GM12878 (cell line): ENCODE measurements around the gene DPPA5. TPM values are rescaled to one million over a fixed set of nuclear protein-coding genes. Genes with fewer than 3 reads are reported as not detected.

Experiments
- ATAC-seq: fragments of 200-7000 bp; cut with Tn5 transposase; 3 replicates; pipeline ENCODE4 v1.9.1; 2020; ENCODE audit warnings: mild to moderate bottlenecking, moderate library complexity
- BruUV-seq: library from RNA; stranded (reverse); fragments of 400-500 nt; replicated peaks from 2 replicates; lab custom pipeline; 2021; lab: Mats Ljungman, UMichigan
- CTCF ChIA-PET: fragments of 300-600 bp; sonication (Branson Sonifier 250); formaldehyde crosslinking; extraction: SDS; loops from one replicate; lab custom pipeline; 2021; ENCODE audit warnings: inconsistent platforms; lab: Yijun Ruan, JAX
- POLR2A ChIA-PET: fragments of 350-600 bp; formaldehyde crosslinking; extraction: SDS; loops from one replicate; lab custom pipeline; 2021; ENCODE audit warnings: inconsistent platforms; lab: Charles Lee
- RAD21 ChIA-PET: fragments of 300-600 bp; sonication (Branson Sonifier 250); formaldehyde crosslinking; loops from one replicate; lab custom pipeline; 2023; ENCODE audit warnings: antibody characterized with exemption; ENCODE audit not compliant: unreplicated experiment; lab: Charles Lee
- SMC1A ChIA-PET: fragments of 300-600 bp; sonication (Branson Sonifier 250); formaldehyde crosslinking; loops from one replicate; lab custom pipeline; 2023; ENCODE audit not compliant: unreplicated experiment, uncharacterized antibody; lab: Charles Lee
- DNase-seq: peaks from one replicate; pipeline ENCODE4 v3.0.0-alpha.2; 2011; ENCODE audit warnings: low read depth, low spot score
- FAIRE-seq: peaks from 3 replicates; lab custom pipeline; 2011; peaks lifted over from hg19 to GRCh38; lab: Jason Lieb, UNC
- H2AFZ ChIP-seq: 2 replicates; pipeline ENCODE4 v1.6.0; 2011; ENCODE audit warnings: low read depth, low read length, control low read depth; ENCODE audit not compliant: control insufficient read depth
- H3K27ac ChIP-seq: 2 replicates; pipeline ENCODE4 v1.5.1; 2011; ENCODE audit warnings: control low read depth; ENCODE audit not compliant: control insufficient read depth, insufficient read depth
- H3K27me3 ChIP-seq, 2 experiments: replicated peaks in 1 of 2; 2 replicates each; pipeline versions ENCODE4 v1.6.0 to v1.6.1; 2011; ENCODE audit warnings: low read length in 1 of 2; ENCODE audit not compliant: control insufficient read depth in 2 of 2, insufficient read depth in 2 of 2
- H3K36me3 ChIP-seq, 2 experiments: 2 replicates each; pipeline ENCODE4 v1.5.1; 2011; ENCODE audit warnings: low read length in 1 of 2; ENCODE audit not compliant: control insufficient read depth in 2 of 2, insufficient read depth in 2 of 2
- H3K4me1 ChIP-seq: 2 replicates; pipeline ENCODE4 v1.6.1; 2011; ENCODE audit warnings: mild to moderate bottlenecking, low read length, moderate library complexity, mixed read lengths; ENCODE audit not compliant: control insufficient read depth, insufficient read depth
- H3K4me2 ChIP-seq: 2 replicates; pipeline ENCODE4 v1.6.0; 2011; ENCODE audit warnings: control low read depth; ENCODE audit not compliant: control insufficient read depth, insufficient read depth
- H3K4me3 ChIP-seq: fragments of 200-600 bp; sonication (generic); 2 replicates; pipeline ENCODE4 v1.5.1; 2016
- H3K79me2 ChIP-seq: 2 replicates; pipeline ENCODE4 v1.6.0; 2011; ENCODE audit warnings: low read length; ENCODE audit not compliant: control insufficient read depth, insufficient read depth
- H3K9ac ChIP-seq: 2 replicates; pipeline ENCODE4 v1.8.0; 2011; ENCODE audit warnings: low read length, control low read depth, mixed read lengths; ENCODE audit not compliant: control insufficient read depth, insufficient read depth
- H3K9me3 ChIP-seq: replicated peaks from 3 replicates; pipeline ENCODE4 v1.5.1; 2011; ENCODE audit warnings: mild to moderate bottlenecking, low read length; ENCODE audit not compliant: control insufficient read depth, insufficient read depth
- H4K20me1 ChIP-seq: 2 replicates; pipeline ENCODE4 v1.6.0; 2011; ENCODE audit not compliant: control insufficient read depth, insufficient read depth
- ATF3 ChIP-seq: IDR thresholded peaks from 2 replicates; pipeline ENCODE4 v1.6.1; 2011; ENCODE audit warnings: low read depth, mild to moderate bottlenecking, low read length, moderate library complexity, borderline replicate concordance; ENCODE audit errors: extremely low read depth
- BCL3 ChIP-seq: IDR thresholded peaks from 2 replicates; pipeline ENCODE4 v1.6.1; 2011; ENCODE audit warnings: borderline replicate concordance, low read depth, mild to moderate bottlenecking, moderate library complexity, low read length; ENCODE audit not compliant: insufficient read depth, poor library complexity, severe bottlenecking
- CTCF ChIP-seq, 3 experiments: IDR thresholded peaks in 2 of 3; conservative IDR thresholded peaks in 1 of 3; 2 replicates each; pipeline ENCODE4 v1.5.1; 2011; ENCODE audit warnings: low read depth in 3 of 3, low read length in 3 of 3, mild to moderate bottlenecking in 3 of 3, control low read depth in 2 of 3, moderate library complexity in 2 of 3, inconsistent platforms in 1 of 3, mixed read lengths in 1 of 3; ENCODE audit not compliant: control insufficient read depth in 2 of 3, insufficient read depth in 1 of 3; ENCODE audit errors: extremely low read depth in 1 of 3
- EGR1 ChIP-seq, 2 experiments: IDR thresholded peaks; 1 replicate in 1 of 2; 2 replicates in 1 of 2; pipeline ENCODE4 v1.6.1; 2011 to 2012; ENCODE audit warnings: low read depth in 2 of 2, low read length in 2 of 2, borderline replicate concordance in 1 of 2, mild to moderate bottlenecking in 1 of 2, moderate library complexity in 1 of 2
- HDGF ChIP-seq: fragments of 450-650 bp; IDR thresholded peaks from 2 replicates; pipeline ENCODE4 v1.6.1; 2016; ENCODE audit warnings: antibody characterized with exemption
- IKZF1 ChIP-seq: fragments of 450-650 bp; conservative IDR thresholded peaks from 2 replicates; pipeline ENCODE4 v1.6.1; 2017; ENCODE audit warnings: antibody characterized with exemption, mild to moderate bottlenecking
- LARP7 ChIP-seq: fragments of 450-650 bp; IDR thresholded peaks from 2 replicates; pipeline ENCODE4 v1.6.1; 2017; ENCODE audit warnings: mild to moderate bottlenecking
- MEF2B ChIP-seq: fragments of 450-650 bp; IDR thresholded peaks from 2 replicates; pipeline ENCODE4 v1.6.1; 2018; ENCODE audit warnings: mild to moderate bottlenecking, moderate library complexity; ENCODE audit not compliant: partially characterized antibody, poor library complexity, severe bottlenecking
- POLR2AphosphoS5 ChIP-seq: IDR thresholded peaks from 2 replicates; pipeline ENCODE4 v1.6.1; 2011; ENCODE audit warnings: mild to moderate bottlenecking, low read length, inconsistent platforms
- POU2F2 ChIP-seq: IDR thresholded peaks from 3 replicates; pipeline ENCODE4 v1.6.1; 2011; ENCODE audit warnings: low read depth, mild to moderate bottlenecking, low read length, borderline replicate concordance
- SPI1 ChIP-seq: IDR thresholded peaks from 2 replicates; pipeline ENCODE4 v1.6.1; 2011; ENCODE audit warnings: low read depth, mild to moderate bottlenecking, low read length, moderate library complexity, borderline replicate concordance; ENCODE audit not compliant: insufficient read depth
- YY1 ChIP-seq: IDR thresholded peaks from 2 replicates; pipeline ENCODE4 v1.6.1; 2011; ENCODE audit warnings: low read depth, mild to moderate bottlenecking, low read length
- ZNF622 ChIP-seq: fragments of 450-650 bp; IDR thresholded peaks from 2 replicates; pipeline ENCODE4 v1.6.1; 2017; ENCODE audit warnings: mild to moderate bottlenecking, inconsistent platforms
- ZNF687 ChIP-seq: fragments of 450-650 bp; IDR thresholded peaks from 2 replicates; pipeline ENCODE4 v1.6.1; 2017; ENCODE audit warnings: mild to moderate bottlenecking, moderate library complexity
- WGBS: methylation state at CpG from one replicate; pipeline ENCODE4 v1.1.6; 2016; ENCODE audit warnings: low lambda C conversion rate; ENCODE audit not compliant: insufficient replicate concordance, insufficient coverage; ENCODE audit errors: missing lambda C conversion rate; 5-methylcytosine and 5-hydroxymethylcytosine counted together
- in situ Hi-C: fragments of 300-500 bp; cut with MboI; formaldehyde crosslinking; loops from 9 replicates; pipeline ENCODE4 v1.14.3; 2018; ENCODE audit warnings: mixed read lengths
- intact Hi-C: fragments of 100-400 bp; cut with micrococcal nuclease; formaldehyde crosslinking; loops from one replicate; pipeline ENCODE4 v1.14.2; 2022; ENCODE audit not compliant: unreplicated experiment
- polyA plus RNA-seq, 11 experiments: library from polyadenylated mRNA; depleted of rRNA in 4 of 11; unstranded in 6 of 11; stranded (reverse) in 5 of 11; fragments of >200 nt; fragmentation: Nextera tagmentation in 4 of 11; fragmentation: Illumina TruSeq in 1 of 11; extraction: Ambion mirVana in 4 of 11; extraction: Trizol in 1 of 11; gene quantifications; 1 replicate in 1 of 11; 2 replicates in 10 of 11; pipeline versions ENCODE4 v1.2.1 to v1.2.3, GENCODE V29; 2011 to 2016; ENCODE audit warnings: inconsistent platforms in 2 of 11, missing spikeins in 2 of 11, low read depth in 1 of 11
- total RNA-seq, 4 experiments: library from RNA; depleted of rRNA in 3 of 4; stranded (reverse); fragments of >200 nt in 3 of 4; fragmentation: Illumina TruSeq in 1 of 4; extraction: Trizol in 1 of 4; gene quantifications; 2 replicates each; pipeline versions ENCODE4 v1.2.1 to v1.2.3, GENCODE V29; 2013 to 2021

The DPPA5 gene
- total and polyA plus RNA-seq, 10 of the 15 experiments (the other 5 are each of a cell fraction or from before 2014, with no cell fraction given), result not detected

GRCh38 chr6:73325656-73326055, 28.4 kb downstream of the DPPA5 start:
- intact Hi-C loops (loop anchor here (1.0 to 5.0 kb wide), 4 partner anchors 40 to 913 kb away; no protein-coding TSS in a partner anchor), in situ Hi-C loops (loop anchor here (5.0 kb wide), 1 partner anchor 913 kb away; no protein-coding TSS in a partner anchor)
- ChIA-PET CTCF (interaction anchor here (0.7 to 5.3 kb wide), 7 partner anchors 35 to 914 kb away, joined by 3 to 86 read pairs (median 3); no protein-coding TSS in a partner anchor), SMC1A (interaction anchor here (0.9 to 2.0 kb wide), 3 partner anchors 23 to 914 kb away, joined by 4 to 9 read pairs (median 5); no protein-coding TSS in a partner anchor), POLR2A (no interaction called here), RAD21 (interaction anchor here (0.6 to 3.9 kb wide), 3 partner anchors 37 to 914 kb away, joined by 4 to 22 read pairs (median 5); no protein-coding TSS in a partner anchor)
- no peak overlapping the region for H3K4me2 ChIP-seq
- no peak overlapping the region for H3K9ac ChIP-seq
- no peak overlapping the region for H2AFZ ChIP-seq
- H3K4me3 ChIP-seq, result no peak overlapping the region
- H4K20me1 ChIP-seq, result no peaks in the 10 kb centered on the region
- H3K27ac ChIP-seq, result no peak overlapping the region
- H3K79me2 ChIP-seq, result no peaks in the 10 kb centered on the region
- FAIRE-seq (no peak), ATAC-seq (no peak), DNase-seq (no peak)
- peaks cover 4% of the 10 kb centered on the region; the same call in 1 of the 2 replicates for H3K4me1 ChIP-seq
- no peaks in the 10 kb centered on the region for H3K9me3 ChIP-seq
- WGBS, result 91% methylated on average over 3 of the region's 3 CpGs
- no peaks in the 10 kb centered on the region for H3K36me3 ChIP-seq
- BruUV-seq, result no TSS peak
- H3K27me3 ChIP-seq, result no peaks in the 10 kb centered on the region; a peak in 1 of 4 replicates
- no peak for TF ChIP-seq IKZF1
- TF ChIP-seq ZNF622, result no peak
- TF ChIP-seq POLR2AphosphoS5, result no peak
- no peak for TF ChIP-seq SPI1
- TF ChIP-seq YY1, result no peak
- no peak for TF ChIP-seq HDGF
- no peak for TF ChIP-seq LARP7
- TF ChIP-seq ATF3, result no peak
- TF ChIP-seq MEF2B, result no peak
- TF ChIP-seq CTCF (IDR thresholded peaks at IDR 0.05 in 2 of 3, conservative IDR thresholded peaks at IDR 0.05 in 1 of 3; ENCODE audit: control insufficient read depth in 2 of 3, extremely low read depth in 1 of 3, insufficient read depth in 1 of 3, low read depth in 3 of 3, low read length in 3 of 3), result no peak
- TF ChIP-seq EGR1 (IDR thresholded peaks at IDR 0.05; ENCODE audit: borderline replicate concordance in 1 of 2, low read depth in 2 of 2, low read length in 2 of 2), result no peak
- TF ChIP-seq POU2F2, result no peak
- TF ChIP-seq BCL3, result no peak
- TF ChIP-seq ZNF687, result no peak
